HFFc6 (cell line): ENCODE measurements around the gene DENND1A. TPM values are rescaled to one million over a fixed set of nuclear protein-coding genes. Genes with fewer than 3 reads are reported as not detected.
"Not testable (repeated sequence)": the region's sequence is repeated elsewhere in the genome, so short reads cannot be mapped to it uniquely, and the experiment has no call there.

ENCODE experiments used
- DNase-seq: peaks from one replicate; pipeline ENCODE4 v3.0.0-alpha.2; 2018
- H3K27ac Mint-ChIP-seq: 2 replicates; pipeline ENCODE4 v1.8.0; 2020; ENCODE audit warnings: mild to moderate bottlenecking, mixed read lengths
- H3K27me3 Mint-ChIP-seq: 2 replicates; pipeline ENCODE4 v1.8.0; 2021; ENCODE audit warnings: mild to moderate bottlenecking, moderate library complexity, mixed read lengths; ENCODE audit not compliant: insufficient read depth
- H3K36me3 Mint-ChIP-seq: 2 replicates; pipeline ENCODE4 v1.8.0; 2021; ENCODE audit warnings: low read depth, mixed read lengths
- H3K4me1 Mint-ChIP-seq: 2 replicates; pipeline ENCODE4 v1.8.0; 2020; ENCODE audit warnings: low read depth, mixed read lengths
- H3K4me3 Mint-ChIP-seq: 2 replicates; pipeline ENCODE4 v1.8.0; 2020; ENCODE audit warnings: mild to moderate bottlenecking, moderate library complexity, mixed read lengths
- H3K9me3 Mint-ChIP-seq: 2 replicates; pipeline ENCODE4 v1.8.0; 2020; ENCODE audit warnings: mild to moderate bottlenecking, mixed read lengths
- total RNA-seq, 6 experiments: library from RNA; stranded (reverse); fragmentation: NEBNext Ultra II Directional; extraction: Animal tissue kit (Norgen Biotek cat#: 25700); gene quantifications; 2 replicates in 1 of 6; 3 replicates in 5 of 6; pipeline ENCODE4 v1.2.3, GENCODE V29; 2021
- TF ChIP-seq, protein P1 (sequence below): fragments of 200-600 bp; sonication (generic); IDR thresholded peaks from 2 replicates; pipeline ENCODE4 v1.5.0; 2021; ENCODE audit warnings: antibody characterized with exemption, mild to moderate bottlenecking

Gene DENND1A
- total RNA-seq, 6 experiments from 2014 or later: 25.4 to 38.3 (median 30.3) TPM

DNA sequence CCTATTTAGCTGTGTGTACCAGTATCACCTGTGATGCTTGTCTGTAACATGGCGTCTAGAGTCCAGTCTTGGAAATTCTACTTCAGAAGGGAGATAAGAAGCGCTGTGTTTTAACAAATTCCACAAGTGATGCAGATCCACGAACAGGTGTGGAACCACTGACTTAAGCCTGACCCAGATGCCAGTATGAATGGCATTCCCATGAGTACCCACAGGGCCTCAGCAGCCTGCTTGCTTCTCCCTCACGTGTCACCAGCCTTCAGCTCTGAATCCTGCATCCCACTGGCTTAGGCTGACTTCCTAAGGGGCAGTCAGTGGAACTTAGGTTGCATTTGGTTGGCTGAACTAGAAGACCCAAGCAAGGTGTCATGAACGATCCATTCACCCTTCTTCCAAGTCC, 8.5 kb upstream of the DENND1A start:
- H3K36me3 Mint-ChIP-seq: no peaks in the 10 kb centered on the region
- peaks cover 9% of the 10 kb centered on the region for H3K4me1 Mint-ChIP-seq
- DNase-seq: no peak
- no peak overlapping the region for H3K27ac Mint-ChIP-seq
- peaks cover 17% of the 10 kb centered on the region for H3K27me3 Mint-ChIP-seq
- H3K9me3 Mint-ChIP-seq: peaks cover 3% of the 10 kb centered on the region; the same call in 1 of the 2 replicates
- no peak overlapping the region for H3K4me3 Mint-ChIP-seq
- TF ChIP-seq, protein P1, sequence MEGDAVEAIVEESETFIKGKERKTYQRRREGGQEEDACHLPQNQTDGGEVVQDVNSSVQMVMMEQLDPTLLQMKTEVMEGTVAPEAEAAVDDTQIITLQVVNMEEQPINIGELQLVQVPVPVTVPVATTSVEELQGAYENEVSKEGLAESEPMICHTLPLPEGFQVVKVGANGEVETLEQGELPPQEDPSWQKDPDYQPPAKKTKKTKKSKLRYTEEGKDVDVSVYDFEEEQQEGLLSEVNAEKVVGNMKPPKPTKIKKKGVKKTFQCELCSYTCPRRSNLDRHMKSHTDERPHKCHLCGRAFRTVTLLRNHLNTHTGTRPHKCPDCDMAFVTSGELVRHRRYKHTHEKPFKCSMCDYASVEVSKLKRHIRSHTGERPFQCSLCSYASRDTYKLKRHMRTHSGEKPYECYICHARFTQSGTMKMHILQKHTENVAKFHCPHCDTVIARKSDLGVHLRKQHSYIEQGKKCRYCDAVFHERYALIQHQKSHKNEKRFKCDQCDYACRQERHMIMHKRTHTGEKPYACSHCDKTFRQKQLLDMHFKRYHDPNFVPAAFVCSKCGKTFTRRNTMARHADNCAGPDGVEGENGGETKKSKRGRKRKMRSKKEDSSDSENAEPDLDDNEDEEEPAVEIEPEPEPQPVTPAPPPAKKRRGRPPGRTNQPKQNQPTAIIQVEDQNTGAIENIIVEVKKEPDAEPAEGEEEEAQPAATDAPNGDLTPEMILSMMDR: no peak

DNA sequence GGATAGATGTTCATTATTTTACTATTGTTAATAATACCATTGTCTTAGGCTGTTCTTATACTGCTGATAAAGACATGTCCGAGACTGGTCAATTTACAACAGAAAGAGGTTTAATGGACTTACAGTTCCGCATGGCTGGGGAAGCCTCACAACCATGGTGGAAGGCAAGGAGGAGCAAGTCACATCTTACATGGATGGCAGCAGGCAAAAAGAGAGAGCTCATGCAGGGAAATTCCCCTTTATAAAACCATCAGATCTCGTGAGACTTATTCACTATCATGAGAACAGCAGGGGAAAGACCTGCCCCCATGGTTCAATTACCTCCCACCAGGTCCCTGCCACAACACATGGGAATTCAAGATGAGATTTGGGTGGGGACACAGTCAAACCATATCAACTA, 6.6 kb upstream of the DENND1A start:
- Mint-ChIP-seq H3K4me1 (peaks cover 19% of the 10 kb centered on the region), H3K27me3 (peaks cover 15% of the 10 kb centered on the region)
- H3K27ac Mint-ChIP-seq, H3K4me3 Mint-ChIP-seq, DNase-seq, H3K36me3 Mint-ChIP-seq, H3K9me3 Mint-ChIP-seq: not testable (repeated sequence)

DNA sequence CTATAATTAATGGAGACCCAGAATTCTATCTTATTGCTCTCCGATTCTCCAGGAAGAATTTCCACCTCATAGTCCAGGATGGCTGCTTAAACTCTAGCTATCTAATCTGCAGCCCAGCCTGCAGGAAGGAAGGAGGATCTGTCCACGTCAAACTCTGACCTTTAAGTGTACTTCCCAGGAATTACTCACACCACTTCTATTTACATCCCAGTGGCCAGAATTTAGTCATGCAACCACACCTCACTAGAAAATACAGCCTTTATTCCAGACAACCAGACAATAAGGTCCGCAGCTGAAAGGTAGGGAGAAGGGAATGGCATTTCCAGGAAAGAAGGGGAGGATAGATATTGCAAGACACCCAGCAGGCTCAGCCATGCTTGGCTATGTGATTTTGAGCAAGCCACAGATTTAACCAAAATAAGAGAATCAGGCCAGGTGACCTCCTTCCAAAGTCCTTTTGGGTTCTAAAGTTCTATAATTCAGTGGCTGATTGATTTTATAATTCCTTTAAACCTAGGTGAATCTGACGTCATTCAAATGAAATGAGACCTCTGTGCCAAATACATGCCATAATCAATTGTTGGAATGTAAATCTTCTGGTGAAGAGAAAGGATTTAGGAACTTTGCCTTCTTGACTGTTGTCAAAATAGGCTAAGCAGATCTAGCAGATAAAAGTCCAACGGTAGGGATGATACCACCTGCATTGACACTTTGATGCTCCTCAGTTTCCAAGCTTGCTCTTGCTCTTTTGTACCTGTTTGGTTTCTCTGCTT, 3.7 kb upstream of the DENND1A start:
- TF ChIP-seq, protein P1: peak; percentile 24; the same call in 1 of the 2 replicates
- no peak overlapping the region for H3K27ac Mint-ChIP-seq
- H3K9me3 Mint-ChIP-seq: peaks cover 3% of the 10 kb centered on the region; the same call in 1 of the 2 replicates
- no peak overlapping the region for H3K4me3 Mint-ChIP-seq
- peaks cover 7% of the 10 kb centered on the region; the same call in 1 of the 2 replicates for H3K27me3 Mint-ChIP-seq
- no peaks in the 10 kb centered on the region for H3K36me3 Mint-ChIP-seq
- peak; percentile 43 for DNase-seq
- H3K4me1 Mint-ChIP-seq: peaks cover 39% of the 10 kb centered on the region

DNA sequence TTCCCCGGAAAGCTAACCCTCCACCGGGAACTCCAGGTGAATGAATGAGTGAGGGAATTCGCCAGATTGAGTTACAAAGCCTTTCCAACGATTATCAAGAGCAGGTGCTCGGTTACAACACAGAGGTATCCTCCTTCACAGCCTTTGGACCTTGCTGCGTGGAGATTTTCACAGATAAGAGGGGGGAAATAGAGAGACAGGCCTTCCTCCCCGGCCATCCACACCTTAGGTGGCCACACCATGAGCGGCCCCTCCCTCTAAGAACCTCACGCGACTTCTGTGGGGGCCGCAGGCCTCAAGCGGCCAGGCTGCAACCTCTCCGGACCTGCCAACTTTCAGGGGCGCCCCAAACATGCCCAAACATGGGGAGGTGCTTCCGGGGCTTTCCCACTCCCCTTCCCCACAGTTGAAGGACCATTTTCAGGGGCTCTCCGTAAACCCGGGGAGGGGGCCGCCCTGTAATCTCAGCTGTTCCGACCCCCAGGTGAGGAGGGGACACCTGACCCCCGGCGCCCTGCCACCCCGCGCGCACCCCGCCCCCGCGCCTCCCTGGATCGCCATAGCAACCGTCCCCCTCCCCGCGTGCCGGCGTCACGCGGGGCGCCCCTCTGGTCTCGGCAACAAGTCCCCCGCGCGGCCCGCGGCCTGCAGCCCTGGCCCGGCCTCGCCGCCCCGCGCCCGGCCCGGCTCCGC, 603 bp downstream of the DENND1A start:
- Mint-ChIP-seq H3K4me1 (peaks cover 82% of the 10 kb centered on the region), H3K9me3 (no peaks in the 10 kb centered on the region), H3K27me3 (no peaks in the 10 kb centered on the region; the same call in 1 of the 2 replicates), H3K36me3 (no peaks in the 10 kb centered on the region), H3K27ac (peak overlapping the region; percentile 86), H3K4me3 (peak overlapping the region; percentile 90)
- TF ChIP-seq, protein P1: no peak
- no peak for DNase-seq

DNA sequence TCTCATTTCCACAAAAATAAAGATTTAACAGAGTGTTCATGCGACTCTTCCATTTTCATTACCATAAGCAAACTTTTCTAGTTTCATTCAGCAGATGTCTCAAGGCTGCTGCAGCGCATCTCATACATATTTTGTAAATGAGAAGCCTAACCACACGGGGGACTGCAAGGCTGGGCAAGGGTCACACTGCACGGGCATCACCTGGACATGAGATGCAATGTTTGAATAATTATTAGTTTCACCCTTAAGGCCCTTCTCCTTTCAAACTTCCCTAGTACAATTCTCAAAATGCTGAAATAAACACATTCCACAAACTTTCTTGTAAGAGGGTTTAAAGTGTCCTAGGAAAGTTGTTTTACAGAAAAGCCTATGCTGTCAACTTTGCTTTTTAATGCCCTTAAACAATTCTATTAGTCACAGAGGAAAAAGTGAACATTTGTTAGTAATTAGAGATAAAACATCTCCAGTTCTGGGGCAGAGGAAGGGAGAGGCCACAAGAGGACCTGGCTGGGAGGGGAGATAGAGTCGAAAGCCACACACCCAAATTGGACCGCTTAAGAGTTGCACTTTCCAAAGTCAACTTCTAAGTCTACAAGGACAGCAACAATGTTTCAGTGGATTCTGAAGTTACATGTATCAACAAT, 1.3 kb downstream of the DENND1A start:
- peaks cover 79% of the 10 kb centered on the region for H3K4me1 Mint-ChIP-seq
- H3K9me3 Mint-ChIP-seq: peaks cover 2% of the 10 kb centered on the region; the same call in 1 of the 2 replicates
- peak overlapping the region; percentile 86 for H3K27ac Mint-ChIP-seq
- peak; percentile 65 for DNase-seq
- H3K36me3 Mint-ChIP-seq: peaks cover 3% of the 10 kb centered on the region
- TF ChIP-seq, protein P1: peak; percentile 38
- no peaks in the 10 kb centered on the region; the same call in 1 of the 2 replicates for H3K27me3 Mint-ChIP-seq
- H3K4me3 Mint-ChIP-seq: peak overlapping the region; percentile 90
